ENCODE data around the gene ITGB1. TPM values are rescaled to one million over a fixed set of nuclear protein-coding genes. Genes with fewer than 3 reads are reported as not detected.
A peak's percentile ranks its signal among the peaks of the same experiment; 100 is the strongest.

The ITGB1 gene
- total RNA-seq, 1 donor from 2014 or later = 542 TPM

GRCh38 chr10:32952094-32952493 is 5.9 kb downstream of the ITGB1 start:
- Histone ChIP-seq H3K9me3 (replicated peaks) (no peaks in the 10 kb centered on the region), H3K4me1 (peaks cover 98% of the 10 kb centered on the region), H3K27me3 (ENCODE audit: low read depth) (no peaks in the 10 kb centered on the region), H3K4me3 (no peak overlapping the region), H3K36me3 (no peaks in the 10 kb centered on the region), H3K27ac (replicated peaks) (peak overlapping the region; percentile 99)
- no peak for TF ChIP-seq CTCF (IDR thresholded peaks at IDR 0.05; ENCODE audit: borderline replicate concordance)
- intact Hi-C loops (cut with micrococcal nuclease) = no loop called here
- no peak for DNase-seq

GRCh38 chr10:32951111-32951510 is 6.9 kb downstream of the ITGB1 start:
- Histone ChIP-seq H3K4me1 (peaks cover 98% of the 10 kb centered on the region), H3K36me3 (no peaks in the 10 kb centered on the region), H3K27me3 (ENCODE audit: low read depth) (no peaks in the 10 kb centered on the region), H3K27ac (replicated peaks) (peak overlapping the region; percentile 34), H3K9me3 (replicated peaks) (no peaks in the 10 kb centered on the region), H3K4me3 (no peak overlapping the region)
- intact Hi-C loops (cut with micrococcal nuclease) = no loop called here
- DNase-seq = no peak
- TF ChIP-seq CTCF (IDR thresholded peaks at IDR 0.05; ENCODE audit: borderline replicate concordance) = no peak

GRCh38 chr10:32950591-32951108 is 7.4 kb downstream of the ITGB1 start:
- no peak for TF ChIP-seq CTCF (IDR thresholded peaks at IDR 0.05; ENCODE audit: borderline replicate concordance)
- H3K4me3 ChIP-seq = no peak overlapping the region
- DNase-seq = no peak
- no peaks in the 10 kb centered on the region for H3K27me3 ChIP-seq (ENCODE audit: low read depth)
- no peaks in the 10 kb centered on the region for H3K36me3 ChIP-seq
- peak overlapping the region; percentile 15 for H3K27ac ChIP-seq (replicated peaks)
- H3K9me3 ChIP-seq (replicated peaks) = no peaks in the 10 kb centered on the region
- intact Hi-C loops (cut with micrococcal nuclease) = no loop called here
- peaks cover 98% of the 10 kb centered on the region for H3K4me1 ChIP-seq

GRCh38 chr10:32949221-32949678 is 8.8 kb downstream of the ITGB1 start:
- Histone ChIP-seq H3K4me3 (no peak overlapping the region), H3K27ac (replicated peaks) (no peak overlapping the region), H3K4me1 (peaks cover 98% of the 10 kb centered on the region), H3K9me3 (replicated peaks) (no peaks in the 10 kb centered on the region), H3K36me3 (no peaks in the 10 kb centered on the region), H3K27me3 (ENCODE audit: low read depth) (no peaks in the 10 kb centered on the region)
- DNase-seq = no peak
- intact Hi-C loops (cut with micrococcal nuclease) = loop anchor here (10.0 kb wide), 1 partner anchor 56 kb away; no protein-coding TSS in a partner anchor
- TF ChIP-seq CTCF (IDR thresholded peaks at IDR 0.05; ENCODE audit: borderline replicate concordance) = no peak

- H3K36me3 ChIP-seq = no peaks in the 10 kb centered on the region
- no peak overlapping the region for H3K4me3 ChIP-seq
- TF ChIP-seq CTCF (IDR thresholded peaks at IDR 0.05; ENCODE audit: borderline replicate concordance) = no peak
- intact Hi-C loops (cut with micrococcal nuclease) = loop anchor here (10.0 kb wide), 1 partner anchor 56 kb away; no protein-coding TSS in a partner anchor
- DNase-seq = no peak
- no peak overlapping the region for H3K27ac ChIP-seq (replicated peaks)
- H3K4me1 ChIP-seq = peaks cover 98% of the 10 kb centered on the region
- no peaks in the 10 kb centered on the region for H3K9me3 ChIP-seq (replicated peaks)
- H3K27me3 ChIP-seq (ENCODE audit: low read depth) = no peaks in the 10 kb centered on the region
Measured at GRCh38 chr10:32948451-32948850, 9.6 kb downstream of the ITGB1 start.

All from left ventricle myocardium inferior (tissue), 1 donor.